ENCODE results near the gene SENP3. TPM values are rescaled to one million over a fixed set of nuclear protein-coding genes. Genes with fewer than 3 reads are reported as not detected.

Gene SENP3
- total and polyA plus RNA-seq, 2 of the 13 experiments (the other 11 are each of a cell fraction or from before 2014, with no cell fraction given) = 55.8 to 75.4 TPM

GRCh38 chr17:7572588-7573323 lies 11.0 kb downstream of the SENP3 start (continued):
- TF ChIP-seq ZNF782 (CRISPR knock-in tag; IDR thresholded peaks at IDR 0.05; ENCODE audit: borderline replicate concordance) (peak; percentile 67; the same call in 1 of the 2 replicates), ZNF343 (CRISPR knock-in tag; IDR thresholded peaks at IDR 0.05) (no peak; the same call in 1 of the 2 replicates), ZNF564 (CRISPR knock-in tag; IDR thresholded peaks at IDR 0.05) (no peak; the same call in 1 of the 2 replicates), HIVEP1 (CRISPR knock-in tag; IDR thresholded peaks at IDR 0.05) (peak; percentile 27; the same call in 1 of the 2 replicates), ZSCAN5A (CRISPR knock-in tag; IDR thresholded peaks at IDR 0.05; ENCODE audit: borderline replicate concordance) (no peak), PREB (CRISPR knock-in tag; IDR thresholded peaks at IDR 0.05) (no peak), ZFX (CRISPR knock-in tag; IDR thresholded peaks at IDR 0.05; ENCODE audit: low read depth) (no peak; the same call in 1 of the 2 replicates), RBAK (CRISPR knock-in tag; IDR thresholded peaks at IDR 0.05) (no peak), ZNF317 (CRISPR knock-in tag; IDR thresholded peaks at IDR 0.05) (peak; percentile 79; the same call in 1 of the 2 replicates), ZMYM4 (CRISPR knock-in tag; IDR thresholded peaks at IDR 0.05) (peak; percentile 49; the same call in 1 of the 2 replicates), ZNF280B (CRISPR knock-in tag; IDR thresholded peaks at IDR 0.05; ENCODE audit: borderline replicate concordance) (no peak; the same call in 1 of the 2 replicates), ZNF747 (CRISPR knock-in tag; IDR thresholded peaks at IDR 0.05; ENCODE audit: borderline replicate concordance) (peak; percentile 97), KMT2B (CRISPR knock-in tag; IDR thresholded peaks at IDR 0.05) (no peak), ATF7 (IDR thresholded peaks at IDR 0.05) (no peak), ATF7 (CRISPR knock-in tag; IDR thresholded peaks at IDR 0.05) (peak; percentile 81; the same call in 1 of the 2 replicates), ZNF780A (CRISPR knock-in tag; IDR thresholded peaks at IDR 0.05) (0 out of 2 replicates have a peak, but pooled peaks have one; percentile 87), RBM22 (optimal IDR thresholded peaks at IDR 0.05; ENCODE audit: low read length) (peak; percentile 83), NR2C2 (CRISPR knock-in tag; IDR thresholded peaks at IDR 0.05; ENCODE audit: borderline replicate concordance) (peak; percentile 36; the same call in 1 of the 2 replicates), GATA4 (IDR thresholded peaks at IDR 0.05; ENCODE audit: borderline replicate concordance, low read depth) (peak; percentile 83), CENPT (CRISPR knock-in tag; IDR thresholded peaks at IDR 0.05; ENCODE audit: low read depth) (peak; percentile 45), ZNF275 (CRISPR knock-in tag; IDR thresholded peaks at IDR 0.05; ENCODE audit: borderline replicate concordance) (peak; percentile 27; the same call in 1 of the 2 replicates), ZNF614 (CRISPR knock-in tag; IDR thresholded peaks at IDR 0.05; ENCODE audit: borderline replicate concordance) (no peak), CEBPB (IDR thresholded peaks at IDR 0.05; ENCODE audit: borderline replicate concordance, low read depth, low read length) (no peak; the same call in 1 of the 2 replicates)
